ENCODE results near the gene SAMD8.
"Not testable (repeated sequence)": the region's sequence is repeated elsewhere in the genome, so short reads cannot be mapped to it uniquely, and the experiment has no call there.

Gene SAMD8

GRCh38 chr10:75197066-75197465 is 85.6 kb downstream of the SAMD8 start:
- DNase-seq, result no peak

- DNase-seq, result no peak
Measured at GRCh38 chr10:75197906-75198305, 86.5 kb downstream of the SAMD8 start.

- DNase-seq, result not testable (repeated sequence)
Measured at GRCh38 chr10:75199949-75200348, 88.5 kb downstream of the SAMD8 start.

- DNase-seq, result no peak
Measured at GRCh38 chr10:75201793-75202307, 90.4 kb downstream of the SAMD8 start.

- DNase-seq, result no peak
Measured at GRCh38 chr10:75202321-75203045, 91.0 kb downstream of the SAMD8 start.

- not testable (repeated sequence) for DNase-seq
Measured at GRCh38 chr10:75203046-75203620, 91.7 kb downstream of the SAMD8 start.

- no peak for DNase-seq
Measured at GRCh38 chr10:75203724-75204123, 92.3 kb downstream of the SAMD8 start.

- no peak for DNase-seq
Measured at GRCh38 chr10:75205908-75206307, 94.5 kb downstream of the SAMD8 start.

GRCh38 chr10:75206638-75207037 is 95.2 kb downstream of the SAMD8 start:
- not testable (repeated sequence) for DNase-seq

GRCh38 chr10:75207079-75207856 is 95.8 kb downstream of the SAMD8 start:
- no peak for DNase-seq

- no peak for DNase-seq
Measured at GRCh38 chr10:75207857-75208144, 96.3 kb downstream of the SAMD8 start.

GRCh38 chr10:75208181-75208580 is 96.7 kb downstream of the SAMD8 start:
- DNase-seq, result peak; percentile 23 to 39

GRCh38 chr10:75209086-75209920 is 97.8 kb downstream of the SAMD8 start:
- DNase-seq, result no peak

- peak; percentile 82 to 84 for DNase-seq
Measured at GRCh38 chr10:75209921-75210281, 98.4 kb downstream of the SAMD8 start.

GRCh38 chr10:75210282-75211006 is 99.0 kb downstream of the SAMD8 start, which contains the start of gene VDAC2:
TSS of gene VDAC2 (plus strand) at chr10:75210796. CDS start at chr10:75211159, 363 bp downstream.
- DNase-seq, result peak; percentile 96 to 97

- peak; percentile 45 to 50 for DNase-seq
Measured at GRCh38 chr10:75211007-75211691, 99.7 kb downstream of the SAMD8 start.

- DNase-seq, result no peak
Measured at GRCh38 chr10:75212343-75212742, 100.9 kb downstream of the SAMD8 start.

GRCh38 chr10:75220274-75220673 is 108.8 kb downstream of the SAMD8 start:
- no peak for DNase-seq

GRCh38 chr10:75221492-75221891 is 110.0 kb downstream of the SAMD8 start:
- not testable (repeated sequence) for DNase-seq

GRCh38 chr10:75223507-75223906 is 112.1 kb downstream of the SAMD8 start:
- DNase-seq, result no peak

GRCh38 chr10:75226095-75226494 is 114.6 kb downstream of the SAMD8 start:
- DNase-seq, result no peak

GRCh38 chr10:75226656-75227055 is 115.2 kb downstream of the SAMD8 start:
- no peak for DNase-seq

Measured in activated T-cell treated with anti-CD3 and anti-CD28 coated beads, Interleukin-2, amount 50 U/mL, for 48 hours (primary cell).